GM18519 (cell line): ENCODE results near the gene MT4.
A peak's percentile ranks its signal among the peaks of the same experiment; 100 is the strongest.

Experiments
- ATAC-seq: cut with Tn5 transposase; IDR thresholded peaks from one replicate; pipeline ENCODE4 v1.9.1; 2021; ENCODE audit warnings: mild to moderate bottlenecking, moderate library complexity; ENCODE audit not compliant: unreplicated experiment, low FRiP score

MT4 gene

GRCh38 chr16:56601325-56601724 is 36.5 kb downstream of the MT4 start:
- no peak for ATAC-seq

- no peak for ATAC-seq
Observed at GRCh38 chr16:56603589-56603988, 38.7 kb downstream of the MT4 start.

- ATAC-seq, result no peak
Observed at GRCh38 chr16:56604966-56605365, 40.1 kb downstream of the MT4 start.

- ATAC-seq, result no peak
Observed at GRCh38 chr16:56605475-56605874, 40.6 kb downstream of the MT4 start.

- no peak for ATAC-seq
Observed at GRCh38 chr16:56606071-56606475, 41.2 kb downstream of the MT4 start.

GRCh38 chr16:56606476-56607108 is 41.7 kb downstream of the MT4 start:
- ATAC-seq, result no peak

GRCh38 chr16:56607109-56607618 is 42.3 kb downstream of the MT4 start:
- ATAC-seq, result no peak

GRCh38 chr16:56607675-56608042 is 42.8 kb downstream of the MT4 start:
- no peak for ATAC-seq

- peak; percentile 78 for ATAC-seq
Observed at GRCh38 chr16:56608043-56608875, 43.4 kb downstream of the MT4 start, which contains the start of gene MT2A. TSS of gene MT2A (plus strand) at chr16:56608584. CDS start at chr16:56608656, 72 bp downstream.

- ATAC-seq, result no peak
Observed at GRCh38 chr16:56608876-56609462, 44.1 kb downstream of the MT4 start.

- peak; percentile 32 for ATAC-seq
Observed at GRCh38 chr16:56609463-56609921, 44.6 kb downstream of the MT4 start.

GRCh38 chr16:56610017-56610608 is 45.2 kb downstream of the MT4 start:
- no peak for ATAC-seq

GRCh38 chr16:56610609-56611111 is 45.8 kb downstream of the MT4 start:
- ATAC-seq, result no peak

- ATAC-seq, result no peak
Observed at GRCh38 chr16:56611281-56611833, 46.5 kb downstream of the MT4 start.

GRCh38 chr16:56613706-56614105 is 48.8 kb downstream of the MT4 start:
- no peak for ATAC-seq

- no peak for ATAC-seq
Observed at GRCh38 chr16:56614549-56614991, 49.7 kb downstream of the MT4 start.

- ATAC-seq, result no peak
Observed at GRCh38 chr16:56615353-56615752, 50.5 kb downstream of the MT4 start.

GRCh38 chr16:56616608-56617211 is 51.8 kb downstream of the MT4 start:
- no peak for ATAC-seq

- no peak for ATAC-seq
Observed at GRCh38 chr16:56617212-56618085, 52.6 kb downstream of the MT4 start.
